PC-9 (cell line): ENCODE measurements around the gene ITSN1.

ENCODE experiments used
- EZH2 ChIP-seq: fragments of 200-600 bp; sonication (generic); IDR thresholded peaks from 2 replicates; pipeline ENCODE4 v1.8.0; 2017; ENCODE audit warnings: antibody characterized with exemption, low read depth
- TF ChIP-seq, protein P1 (sequence below): fragments of 200-600 bp; sonication (generic); conservative IDR thresholded peaks from 2 replicates; pipeline ENCODE4 v1.6.1; 2017; ENCODE audit warnings: mixed run types, antibody characterized with exemption, mild to moderate bottlenecking, moderate library complexity

DNA sequence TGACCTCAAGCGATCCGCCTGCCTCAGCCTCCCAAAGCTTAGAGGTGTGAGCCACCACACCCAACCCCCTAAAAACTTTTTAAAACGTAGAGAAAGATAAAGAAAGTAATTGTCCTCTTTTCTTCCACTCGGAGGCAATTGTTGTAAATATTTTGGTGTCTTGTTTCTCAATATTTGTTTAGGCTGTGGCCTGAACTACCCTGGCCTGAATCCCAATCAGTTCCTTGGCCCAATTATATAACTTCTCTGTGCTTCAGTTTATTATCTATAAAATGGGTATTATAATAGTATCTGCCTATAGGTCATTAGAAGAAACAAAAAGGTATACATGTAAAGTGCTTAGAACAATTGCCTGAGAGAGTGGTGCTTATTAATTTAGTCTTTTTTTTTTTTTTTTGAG is 275.1 kb downstream of the ITSN1 start:
- TF ChIP-seq EZH2 = no peak
- TF ChIP-seq, protein P1, sequence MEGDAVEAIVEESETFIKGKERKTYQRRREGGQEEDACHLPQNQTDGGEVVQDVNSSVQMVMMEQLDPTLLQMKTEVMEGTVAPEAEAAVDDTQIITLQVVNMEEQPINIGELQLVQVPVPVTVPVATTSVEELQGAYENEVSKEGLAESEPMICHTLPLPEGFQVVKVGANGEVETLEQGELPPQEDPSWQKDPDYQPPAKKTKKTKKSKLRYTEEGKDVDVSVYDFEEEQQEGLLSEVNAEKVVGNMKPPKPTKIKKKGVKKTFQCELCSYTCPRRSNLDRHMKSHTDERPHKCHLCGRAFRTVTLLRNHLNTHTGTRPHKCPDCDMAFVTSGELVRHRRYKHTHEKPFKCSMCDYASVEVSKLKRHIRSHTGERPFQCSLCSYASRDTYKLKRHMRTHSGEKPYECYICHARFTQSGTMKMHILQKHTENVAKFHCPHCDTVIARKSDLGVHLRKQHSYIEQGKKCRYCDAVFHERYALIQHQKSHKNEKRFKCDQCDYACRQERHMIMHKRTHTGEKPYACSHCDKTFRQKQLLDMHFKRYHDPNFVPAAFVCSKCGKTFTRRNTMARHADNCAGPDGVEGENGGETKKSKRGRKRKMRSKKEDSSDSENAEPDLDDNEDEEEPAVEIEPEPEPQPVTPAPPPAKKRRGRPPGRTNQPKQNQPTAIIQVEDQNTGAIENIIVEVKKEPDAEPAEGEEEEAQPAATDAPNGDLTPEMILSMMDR = no peak
